Thyroid gland (tissue), 4 donors: Measurements from ENCODE around the gene HAND1.

Experiments
- CTCF ChIP-seq, 6 experiments: fragments of 200-600 bp in 3 of 6; fragments of 450-650 bp in 3 of 6; sonication (generic) in 3 of 6; IDR thresholded peaks; one replicate each; pipeline ENCODE4 v1.5.1; 2016 to 2019; ENCODE audit warnings: antibody characterized with exemption in 6 of 6, mild to moderate bottlenecking in 2 of 6, inconsistent platforms in 1 of 6, moderate library complexity in 1 of 6
- POLR2A ChIP-seq, 2 donors: fragments of 450-650 bp; IDR thresholded peaks; one replicate each; pipeline ENCODE4 v1.6.1; 2017; ENCODE audit warnings: antibody characterized with exemption in 2 of 2, mild to moderate bottlenecking in 2 of 2, moderate library complexity in 1 of 2

- TF ChIP-seq CTCF (IDR thresholded peaks at IDR 0.05) (no peak), POLR2A (IDR thresholded peaks at IDR 0.05) (no peak)
Measured at GRCh38 chr5:154513669-154514084, 35.6 kb upstream of the HAND1 start.
